Hepatocyte (in vitro differentiated cells): ENCODE data around the gene STAP2.

Source experiments
- EZH2 ChIP-seq: fragments of 200-600 bp; sonication (generic); IDR thresholded peaks from 2 replicates; pipeline ENCODE4 v1.6.1; 2016; ENCODE audit warnings: antibody characterized with exemption, mild to moderate bottlenecking, borderline replicate concordance
- EZH2phosphoT487 ChIP-seq: fragments of 200-600 bp; sonication (generic); IDR thresholded peaks from one replicate; pipeline ENCODE4 v1.6.1; 2018; ENCODE audit warnings: antibody characterized with exemption, mild to moderate bottlenecking, low read depth, moderate library complexity; ENCODE audit not compliant: unreplicated experiment, severe bottlenecking
- TF ChIP-seq, protein P1 (sequence below): fragments of 200-600 bp; sonication (generic); IDR thresholded peaks from 2 replicates; pipeline ENCODE4 v1.5.1; 2016; ENCODE audit warnings: antibody characterized with exemption, mild to moderate bottlenecking; ENCODE audit not compliant: poor library complexity

DNA sequence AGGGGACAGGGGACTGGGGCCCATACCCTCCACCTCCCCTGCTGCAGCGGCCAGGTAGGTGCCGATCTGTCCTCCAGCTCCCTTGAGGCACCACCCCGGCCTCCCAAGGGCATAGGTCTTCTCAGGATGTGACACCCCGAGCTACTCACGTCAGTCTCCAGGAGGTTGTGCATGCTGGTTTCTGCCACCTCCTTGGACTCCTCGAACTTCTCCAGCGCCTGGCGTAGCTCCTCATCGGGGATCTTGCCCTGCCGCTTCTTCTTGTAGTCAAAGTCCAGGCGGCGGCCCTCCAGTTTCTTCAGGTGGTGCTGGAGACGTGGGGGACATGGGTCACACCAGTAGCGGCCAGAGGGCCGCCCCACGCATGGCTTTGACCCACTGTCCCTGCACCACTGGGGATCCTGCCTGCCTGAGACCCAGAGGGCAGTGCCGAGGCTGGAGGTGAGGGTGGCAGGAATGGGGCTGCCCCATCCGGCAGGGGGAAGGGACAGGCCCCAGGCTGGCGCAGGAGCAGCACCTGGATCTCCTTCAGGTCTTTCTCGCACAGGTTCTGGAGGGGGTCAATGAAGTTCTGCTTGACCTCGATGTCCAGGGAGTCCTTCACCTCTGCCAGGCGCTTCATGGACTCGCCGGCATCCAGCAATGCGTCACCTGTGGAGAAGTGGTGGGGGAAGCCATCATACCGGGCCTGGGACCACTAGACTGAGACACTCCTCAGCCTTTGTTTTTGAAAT lies 25.1 kb upstream of the STAP2 start:
- TF ChIP-seq, protein P1, sequence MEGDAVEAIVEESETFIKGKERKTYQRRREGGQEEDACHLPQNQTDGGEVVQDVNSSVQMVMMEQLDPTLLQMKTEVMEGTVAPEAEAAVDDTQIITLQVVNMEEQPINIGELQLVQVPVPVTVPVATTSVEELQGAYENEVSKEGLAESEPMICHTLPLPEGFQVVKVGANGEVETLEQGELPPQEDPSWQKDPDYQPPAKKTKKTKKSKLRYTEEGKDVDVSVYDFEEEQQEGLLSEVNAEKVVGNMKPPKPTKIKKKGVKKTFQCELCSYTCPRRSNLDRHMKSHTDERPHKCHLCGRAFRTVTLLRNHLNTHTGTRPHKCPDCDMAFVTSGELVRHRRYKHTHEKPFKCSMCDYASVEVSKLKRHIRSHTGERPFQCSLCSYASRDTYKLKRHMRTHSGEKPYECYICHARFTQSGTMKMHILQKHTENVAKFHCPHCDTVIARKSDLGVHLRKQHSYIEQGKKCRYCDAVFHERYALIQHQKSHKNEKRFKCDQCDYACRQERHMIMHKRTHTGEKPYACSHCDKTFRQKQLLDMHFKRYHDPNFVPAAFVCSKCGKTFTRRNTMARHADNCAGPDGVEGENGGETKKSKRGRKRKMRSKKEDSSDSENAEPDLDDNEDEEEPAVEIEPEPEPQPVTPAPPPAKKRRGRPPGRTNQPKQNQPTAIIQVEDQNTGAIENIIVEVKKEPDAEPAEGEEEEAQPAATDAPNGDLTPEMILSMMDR = no peak
- TF ChIP-seq EZH2 = no peak
- TF ChIP-seq EZH2phosphoT487 = no peak
